ENCODE measurements around the gene HDGFL1.

The HDGFL1 gene

DNA sequence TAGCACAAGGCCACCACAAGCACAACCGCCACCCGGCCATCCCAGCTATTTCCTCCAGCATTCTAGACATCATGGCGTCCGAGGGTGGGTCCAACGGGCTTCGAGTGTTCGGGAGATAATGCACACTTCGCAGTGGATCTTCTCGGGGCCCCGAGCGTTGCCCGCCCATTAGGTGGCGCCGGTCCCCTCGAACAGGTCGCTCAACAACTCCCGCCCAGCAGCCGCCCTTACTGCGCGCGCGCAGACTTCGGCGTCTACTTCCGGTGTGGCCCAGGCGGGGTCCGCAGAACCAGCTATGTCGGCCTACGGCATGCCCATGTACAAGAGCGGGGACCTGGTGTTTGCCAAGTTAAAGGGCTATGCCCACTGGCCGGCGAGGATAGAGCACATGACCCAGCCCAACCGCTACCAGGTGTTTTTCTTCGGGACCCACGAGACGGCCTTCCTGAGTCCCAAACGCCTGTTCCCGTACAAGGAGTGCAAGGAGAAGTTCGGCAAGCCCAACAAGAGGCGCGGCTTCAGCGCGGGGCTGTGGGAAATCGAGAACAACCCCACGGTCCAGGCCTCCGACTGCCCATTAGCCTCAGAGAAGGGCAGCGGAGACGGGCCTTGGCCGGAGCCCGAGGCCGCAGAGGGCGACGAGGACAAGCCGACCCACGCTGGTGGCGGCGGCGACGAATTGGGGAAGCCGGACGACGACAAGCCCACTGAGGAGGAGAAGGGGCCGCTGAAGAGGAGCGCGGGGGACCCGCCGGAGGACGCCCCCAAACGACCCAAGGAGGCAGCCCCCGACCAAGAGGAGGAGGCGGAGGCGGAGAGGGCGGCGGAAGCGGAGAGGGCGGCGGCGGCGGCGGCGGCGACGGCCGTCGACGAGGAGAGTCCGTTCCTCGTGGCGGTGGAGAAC is at the start of gene HDGFL1:
Gene HDGFL1 (plus strand): TSS at position 286 of the 904 bp plus-strand sequence. CDS start 10 bp downstream, at position 296.
- DNase-seq, result no peak

DNA sequence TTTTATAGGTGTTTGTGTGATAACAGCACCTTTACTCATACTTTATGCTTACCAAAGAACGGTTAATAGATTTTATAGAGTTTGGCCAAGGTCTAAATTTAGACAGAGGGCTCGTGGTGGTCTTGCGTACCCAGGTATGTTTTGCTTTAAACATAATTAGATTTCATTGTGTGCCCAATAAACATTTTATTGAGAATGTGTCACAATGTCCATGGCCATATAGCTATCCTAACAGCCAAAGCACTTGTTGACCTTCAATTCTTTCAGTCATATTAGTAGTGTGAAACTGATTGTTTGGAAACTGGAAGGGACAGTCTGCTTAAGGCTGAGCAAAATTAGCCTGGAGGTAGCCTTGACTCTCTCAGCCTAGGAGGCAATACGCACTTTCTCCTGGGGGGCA is 48.3 kb upstream of the HDGFL1 start:
- no peak for DNase-seq

DNA sequence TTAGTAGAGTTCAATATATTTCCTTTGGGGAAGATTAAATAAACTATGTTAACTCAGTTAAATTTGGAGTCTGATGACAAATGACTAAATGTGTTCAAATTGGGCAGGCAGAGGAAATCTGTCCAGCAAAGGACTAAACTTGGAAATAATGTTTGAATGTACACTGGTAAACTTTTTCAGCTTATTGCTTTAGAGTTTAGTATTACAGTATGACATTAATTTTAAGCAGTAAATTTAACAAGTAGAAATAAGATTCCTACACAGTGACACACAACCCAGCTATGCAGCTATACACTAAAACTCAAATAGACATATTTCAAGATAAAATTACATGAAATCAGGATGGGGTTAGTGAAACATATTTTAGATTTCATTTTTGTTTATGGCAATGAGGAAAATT is 42.6 kb upstream of the HDGFL1 start:
- DNase-seq, result no peak

DNA sequence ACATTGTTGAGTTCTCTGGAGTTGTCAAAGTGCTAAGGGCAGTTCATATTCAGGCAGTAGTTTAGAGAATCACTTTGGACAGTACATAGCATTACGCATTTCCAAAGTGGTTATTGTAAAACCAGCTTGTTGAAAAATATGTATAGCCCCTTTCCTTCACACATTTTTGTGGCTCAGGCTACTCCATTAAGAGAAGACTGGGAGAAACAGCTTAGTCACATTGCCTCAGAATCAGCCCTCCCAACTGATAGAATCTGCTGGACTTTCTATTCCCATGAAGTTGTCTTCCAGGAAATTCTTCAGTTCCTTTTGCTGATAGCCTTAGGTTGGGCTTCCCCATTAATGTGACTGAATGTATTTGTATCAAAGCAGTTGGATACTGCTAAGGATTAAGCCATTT is 39.5 kb upstream of the HDGFL1 start:
- no peak for DNase-seq

DNA sequence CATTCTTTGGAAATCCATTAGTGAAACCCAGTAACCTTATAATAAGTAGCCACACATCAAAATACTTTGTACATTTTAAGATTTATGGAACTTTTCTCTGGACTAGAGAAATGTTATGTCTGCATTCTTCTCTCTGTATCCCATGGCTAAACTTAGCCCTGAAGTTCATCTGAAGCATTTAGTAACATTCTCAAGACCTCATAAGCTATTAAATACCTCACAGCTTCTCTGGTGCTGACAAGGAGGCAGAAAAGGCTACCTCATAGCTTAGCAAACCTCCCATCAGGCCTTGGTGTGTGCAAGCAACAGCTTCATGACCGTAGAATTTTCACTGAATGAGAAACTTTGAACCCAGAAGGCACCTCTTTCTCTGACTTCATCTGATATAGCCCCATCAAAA is 38.9 kb upstream of the HDGFL1 start:
- DNase-seq, result no peak

DNA sequence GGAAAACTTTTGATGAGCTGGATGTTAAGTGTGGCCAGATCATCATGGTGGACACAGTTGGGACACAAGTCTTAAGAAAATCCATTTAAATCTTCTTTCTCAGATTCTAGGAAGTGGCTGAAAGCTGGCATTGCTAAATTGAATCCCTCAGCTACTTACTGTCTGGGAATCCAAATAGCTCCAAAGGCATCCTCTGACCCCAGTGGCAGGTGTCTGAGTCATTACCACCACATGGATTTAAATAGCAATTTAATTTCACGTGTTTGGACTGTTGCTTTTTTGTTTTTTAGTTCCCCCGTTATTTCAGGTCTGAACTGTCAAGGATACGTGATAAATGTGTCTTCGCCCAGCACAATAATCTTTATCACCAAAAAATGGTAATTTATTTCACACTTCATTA is 33.2 kb upstream of the HDGFL1 start:
- no peak for DNase-seq

DNA sequence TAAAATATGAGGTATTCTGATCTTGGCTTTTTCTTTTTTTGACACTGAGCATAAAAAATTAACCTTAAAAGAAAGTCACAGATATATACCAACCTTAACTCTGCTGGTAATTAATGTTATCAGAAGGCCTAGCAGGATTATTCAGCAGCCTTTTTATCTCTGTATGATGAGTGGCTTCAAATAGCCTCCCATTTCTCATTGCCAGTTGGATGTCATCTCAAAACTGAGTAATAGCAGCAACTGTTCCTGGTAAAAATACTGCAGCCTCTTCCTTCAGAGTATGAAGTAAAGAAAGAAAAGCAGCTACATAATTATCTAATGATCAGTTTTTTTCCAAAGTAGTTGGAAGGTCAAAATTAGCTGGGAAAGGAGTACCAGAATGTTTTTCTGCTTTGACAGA is 24.9 kb upstream of the HDGFL1 start:
- no peak for DNase-seq

DNA sequence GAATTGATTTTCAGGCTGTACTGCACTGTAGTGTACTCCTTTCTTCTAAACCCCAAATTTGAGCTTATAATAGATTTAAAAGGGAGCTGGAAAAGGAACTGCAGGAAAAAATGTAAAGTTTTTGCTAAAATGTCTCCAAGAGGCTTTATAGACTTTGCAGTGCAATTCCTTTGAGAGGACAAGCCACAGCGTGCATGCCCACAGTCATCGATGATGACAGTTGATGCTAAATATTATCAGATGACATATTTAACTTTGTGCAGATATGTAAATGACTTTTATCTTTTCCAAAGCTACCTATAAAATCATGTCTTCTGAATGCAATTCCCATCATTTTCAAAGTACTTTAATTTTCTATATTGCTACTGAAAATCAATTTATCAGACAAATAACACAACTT is 24.3 kb upstream of the HDGFL1 start:
- DNase-seq, result no peak

DNA sequence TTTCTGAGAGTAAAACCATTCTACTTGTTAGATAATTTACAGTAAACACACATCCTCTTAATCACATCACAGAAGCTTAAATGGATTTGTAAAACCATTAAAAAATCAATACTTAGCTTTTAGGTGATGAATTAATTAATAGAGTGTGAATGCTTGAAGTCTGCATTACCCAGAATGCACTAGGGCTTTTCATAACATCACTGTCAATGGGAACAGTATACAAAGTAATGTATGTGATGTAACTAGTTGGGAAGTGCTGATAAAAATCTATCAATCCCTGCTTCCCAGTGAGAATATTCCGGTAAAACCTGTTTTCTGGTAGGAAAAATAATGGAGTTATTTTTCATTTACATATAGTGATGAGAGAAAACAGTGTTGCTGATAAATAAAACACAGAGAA is 23.1 kb upstream of the HDGFL1 start:
- DNase-seq, result no peak

DNA sequence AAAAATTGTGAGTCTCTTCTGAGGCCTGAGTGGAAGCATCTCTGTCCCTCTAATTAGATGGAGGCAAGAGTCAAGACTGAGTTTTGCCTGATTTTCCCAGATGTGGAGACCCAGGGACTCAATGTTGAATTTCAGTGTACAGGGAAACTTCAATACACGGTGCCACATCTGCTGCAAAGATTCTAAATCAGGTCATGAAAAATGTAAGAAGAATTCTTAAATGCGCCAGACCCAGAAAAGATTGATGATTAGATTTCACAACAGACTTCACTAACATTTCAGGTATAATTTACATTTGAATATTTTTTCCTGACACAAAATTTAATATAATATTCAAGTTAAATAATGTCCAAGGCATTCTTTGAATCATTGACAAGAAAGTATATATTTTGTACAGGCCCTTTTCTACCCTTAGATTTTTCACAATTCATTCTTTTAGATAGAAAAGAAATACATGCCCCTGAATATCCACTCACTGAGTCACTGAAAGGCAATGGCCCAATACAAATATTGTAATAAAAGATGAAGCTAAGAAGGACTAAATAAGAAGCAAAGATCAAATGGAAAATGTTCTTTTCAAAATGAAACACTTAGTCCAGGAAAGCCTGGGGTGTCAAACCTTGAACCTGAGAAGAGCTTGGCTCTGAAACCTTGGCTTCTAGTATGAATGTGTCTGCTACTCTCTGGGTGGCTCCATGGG is 18.2 kb upstream of the HDGFL1 start:
- DNase-seq, result no peak

DNA sequence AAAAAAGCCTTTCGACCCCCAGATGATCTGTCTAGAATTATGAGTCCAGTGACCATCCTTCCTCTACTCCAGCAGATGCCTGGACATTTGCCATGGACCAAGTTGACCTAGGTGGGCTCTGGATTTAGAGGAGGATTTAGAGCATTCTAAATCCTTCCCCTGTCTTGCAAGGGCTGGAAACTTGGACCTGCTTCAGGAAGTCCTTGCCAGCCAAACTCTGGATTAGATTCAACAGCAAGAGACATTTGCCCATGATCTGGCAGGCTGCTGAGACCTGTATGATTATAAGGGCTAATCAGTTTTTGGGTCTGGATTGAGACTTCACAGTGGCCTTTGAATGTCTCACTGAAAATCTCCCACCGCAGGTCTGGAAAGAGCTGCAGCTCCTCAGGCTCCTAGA is 13.1 kb upstream of the HDGFL1 start:
- no peak for DNase-seq

DNA sequence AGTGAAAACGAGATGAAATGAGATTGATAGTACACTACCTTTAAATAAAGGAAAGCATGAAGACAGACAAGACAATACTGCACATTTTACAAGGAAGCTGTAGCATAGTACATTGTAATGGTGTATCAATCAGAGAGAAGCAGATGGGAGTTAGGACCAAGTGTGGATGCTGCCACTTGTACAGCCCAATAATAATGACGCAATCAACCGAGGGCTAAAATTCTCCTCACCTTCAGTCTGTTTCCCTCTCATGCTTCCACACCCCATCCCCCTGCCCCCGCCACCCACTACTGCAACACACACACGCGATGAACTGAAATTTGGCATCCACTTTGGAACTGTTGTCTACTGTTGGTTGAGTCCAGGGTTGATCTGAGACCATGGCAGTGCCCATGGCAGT is 12.4 kb upstream of the HDGFL1 start:
- DNase-seq, result no peak

DNA sequence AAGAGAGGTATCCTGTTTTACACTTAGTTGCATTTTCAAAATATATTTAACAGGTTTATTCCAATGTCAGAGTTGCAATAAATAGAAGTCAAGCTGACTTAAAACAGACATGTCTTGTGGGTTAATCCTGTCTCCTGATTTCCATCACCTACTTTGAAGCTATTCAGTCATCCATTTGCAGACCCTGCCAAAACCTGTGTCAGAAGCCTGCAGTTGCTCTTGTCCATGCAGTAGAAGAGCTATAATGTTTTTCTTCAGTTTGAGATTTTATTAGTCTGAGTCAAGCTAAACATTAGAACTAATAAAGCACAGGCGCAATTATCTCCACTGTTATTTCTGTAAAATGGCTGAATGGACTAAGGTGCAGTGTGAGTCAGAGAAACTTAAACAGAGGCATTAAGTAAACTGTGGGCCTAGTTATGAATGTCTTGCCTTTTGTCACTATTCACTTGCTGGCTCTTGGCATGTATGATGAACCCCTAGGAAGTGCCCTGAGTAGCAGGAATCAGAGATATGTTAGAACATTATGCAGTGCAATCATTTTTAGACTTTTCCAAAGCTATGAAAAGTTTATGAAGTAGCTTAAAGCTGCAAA is 11.0 kb upstream of the HDGFL1 start:
- DNase-seq, result no peak

DNA sequence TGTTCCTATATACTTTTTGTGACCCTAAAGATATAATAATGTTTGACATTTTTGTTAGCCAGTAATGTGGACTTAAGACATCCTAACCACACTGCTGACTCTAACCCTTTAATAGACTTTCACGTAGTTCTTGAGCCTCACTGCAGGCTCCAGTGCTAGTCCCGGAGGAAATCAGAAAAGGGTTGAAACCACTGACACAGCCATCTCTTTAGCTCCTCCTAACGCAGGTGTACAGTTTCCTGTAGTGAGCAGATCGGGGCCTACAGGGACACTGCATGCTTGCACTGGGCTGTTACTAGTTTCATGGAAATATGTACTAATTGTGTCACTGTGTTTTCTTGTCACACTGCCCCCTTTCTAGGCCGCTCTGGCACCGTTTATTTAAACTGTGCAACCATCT is 512 bp upstream of the HDGFL1 start:
- no peak for DNase-seq

DNA sequence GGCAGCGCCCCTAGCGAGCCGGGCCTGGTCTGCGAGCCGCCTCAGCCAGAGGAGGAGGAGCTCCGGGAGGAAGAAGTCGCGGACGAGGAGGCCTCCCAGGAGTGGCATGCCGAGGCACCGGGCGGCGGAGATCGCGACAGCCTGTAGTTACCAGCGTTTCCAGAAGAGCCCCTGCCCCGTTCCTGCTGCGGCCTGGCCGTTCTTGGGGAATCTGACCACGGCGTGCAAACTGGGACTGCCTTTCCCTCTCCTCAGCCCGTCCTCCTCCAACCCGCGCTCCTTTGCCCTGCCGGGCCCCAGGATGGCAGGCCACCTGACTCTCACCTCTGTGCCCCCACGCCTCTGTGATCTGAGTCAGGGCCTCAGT is 802 bp downstream of the HDGFL1 start:
- DNase-seq, result no peak

DNA sequence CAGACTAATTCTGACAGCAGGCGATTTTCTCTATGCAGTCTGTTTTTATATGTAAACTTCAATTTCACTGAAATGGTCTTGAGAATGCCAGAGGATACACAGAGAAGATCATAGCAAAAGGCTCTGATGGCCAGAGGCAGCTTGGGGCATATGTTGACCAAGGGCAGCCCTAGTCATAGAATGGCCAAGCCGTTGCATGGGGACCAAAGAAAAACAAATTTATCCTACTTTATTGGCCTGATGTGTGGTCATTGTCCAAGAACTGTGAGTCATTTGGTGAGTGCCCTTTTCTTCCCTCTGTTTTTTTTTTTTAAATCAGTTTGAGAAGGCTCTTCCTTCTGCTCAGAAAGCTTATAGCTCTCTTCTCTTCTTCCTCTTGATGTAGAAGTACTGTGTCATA is 5.8 kb downstream of the HDGFL1 start:
- DNase-seq, result no peak

DNA sequence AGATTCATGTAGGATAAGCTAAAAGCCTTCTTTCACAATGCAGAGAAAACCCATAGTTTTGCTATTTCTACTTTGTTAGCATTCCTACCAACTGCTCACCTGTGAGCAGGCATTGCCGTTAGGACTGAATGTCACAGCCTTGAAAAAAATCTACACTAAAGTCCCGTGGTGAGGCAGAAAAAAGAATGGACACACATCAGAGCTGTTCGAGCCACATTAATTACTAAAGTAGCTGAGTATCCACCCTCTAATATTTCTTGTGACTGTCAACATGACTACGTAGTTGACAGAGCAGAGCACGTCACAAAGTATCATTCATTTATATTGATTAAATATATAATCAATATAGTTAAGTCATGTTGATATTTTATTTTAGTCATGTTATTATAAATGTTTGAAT is 10.1 kb downstream of the HDGFL1 start:
- DNase-seq, result no peak

DNA sequence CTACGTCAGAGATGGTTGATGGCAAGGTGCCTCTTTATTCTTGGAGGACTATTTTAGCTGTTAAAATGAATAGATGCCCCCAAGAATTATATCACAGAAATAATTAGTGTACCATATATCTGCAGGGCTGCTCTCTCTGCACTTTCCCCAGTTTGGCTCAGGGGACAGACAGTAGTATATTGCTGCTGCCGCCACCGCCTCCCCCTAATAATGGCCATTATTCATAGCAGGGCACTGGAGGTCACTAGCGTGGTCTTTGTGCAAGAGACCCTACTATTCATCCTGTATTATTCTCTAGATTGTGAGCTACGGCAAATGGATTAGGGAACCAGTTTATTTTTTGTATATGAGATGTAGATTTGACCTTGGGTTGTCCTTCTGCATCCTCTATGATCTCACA is 11.0 kb downstream of the HDGFL1 start:
- no peak for DNase-seq

DNA sequence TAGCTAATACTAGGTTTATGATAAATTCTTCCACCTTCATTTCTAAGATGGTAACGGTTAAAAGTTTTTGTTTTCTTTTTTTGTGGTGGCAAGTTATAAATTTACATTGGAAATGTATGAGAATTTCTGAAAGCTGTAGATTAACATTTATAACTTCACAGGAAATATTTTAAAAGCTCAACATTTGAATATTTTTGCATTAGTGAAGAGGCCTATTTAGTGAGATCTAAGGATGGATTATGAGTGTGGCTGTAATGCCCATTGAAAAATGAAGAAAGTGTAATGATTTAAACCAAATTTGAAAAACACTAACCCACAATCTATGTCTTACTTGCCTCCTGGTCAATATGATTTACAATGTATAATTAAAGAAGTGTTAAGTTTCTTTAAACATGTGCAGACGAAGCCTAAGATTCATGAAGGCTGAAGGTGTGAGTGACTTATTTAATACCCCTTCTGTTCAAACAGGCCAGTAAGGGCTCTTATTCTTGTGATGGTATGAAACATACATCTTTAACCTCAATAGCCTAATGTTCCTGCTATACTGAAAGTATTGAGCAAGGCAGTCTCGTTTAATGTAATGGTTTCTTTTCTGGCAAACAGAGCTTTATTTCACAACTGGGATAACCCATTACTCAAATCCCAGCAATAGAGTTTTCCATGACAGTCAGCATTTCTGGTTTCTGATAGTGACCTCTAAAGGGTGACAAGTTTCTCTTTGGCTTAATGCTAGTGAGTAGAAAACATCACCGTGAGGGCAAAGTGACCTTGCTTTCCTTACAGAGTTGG is 13.2 kb downstream of the HDGFL1 start:
- DNase-seq, result no peak

DNA sequence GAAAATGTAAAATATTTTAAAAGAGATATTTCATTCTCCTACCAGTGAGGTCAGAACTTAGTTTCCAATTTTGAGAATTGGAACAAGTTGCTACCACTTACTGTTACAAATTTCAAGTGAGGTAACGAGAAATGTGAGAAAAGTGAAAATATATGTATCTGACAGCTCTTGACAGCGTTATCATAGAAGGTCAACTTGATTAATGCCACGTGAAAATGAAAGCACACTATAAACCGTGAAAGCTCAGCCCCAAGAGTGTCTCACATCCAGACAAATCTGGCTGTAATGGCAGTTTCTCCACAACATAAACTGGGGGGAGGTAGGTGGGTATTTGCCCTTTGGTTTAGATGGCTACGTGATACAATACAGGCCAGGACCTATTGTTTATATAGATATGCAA is 13.9 kb downstream of the HDGFL1 start:
- no peak for DNase-seq

DNA sequence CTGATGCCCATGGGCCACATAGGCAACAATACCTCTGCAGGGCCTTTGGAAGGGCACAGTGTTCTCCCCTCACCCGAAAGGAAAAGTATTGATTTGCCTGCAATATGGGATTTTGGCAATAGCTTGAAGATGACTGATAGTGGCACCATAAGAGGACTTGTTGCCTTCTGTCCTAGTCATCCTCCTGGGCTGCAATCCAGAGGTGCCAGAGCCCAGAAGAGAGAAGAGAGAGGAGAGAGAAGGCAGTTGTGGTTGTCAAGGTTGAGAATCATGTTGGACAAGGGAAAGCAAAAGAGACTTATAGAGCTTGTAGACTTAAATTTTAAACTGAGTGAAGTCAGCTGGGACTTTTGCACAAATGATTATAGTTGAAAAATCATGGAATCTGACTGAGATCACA is 14.6 kb downstream of the HDGFL1 start:
- DNase-seq, result no peak

DNA sequence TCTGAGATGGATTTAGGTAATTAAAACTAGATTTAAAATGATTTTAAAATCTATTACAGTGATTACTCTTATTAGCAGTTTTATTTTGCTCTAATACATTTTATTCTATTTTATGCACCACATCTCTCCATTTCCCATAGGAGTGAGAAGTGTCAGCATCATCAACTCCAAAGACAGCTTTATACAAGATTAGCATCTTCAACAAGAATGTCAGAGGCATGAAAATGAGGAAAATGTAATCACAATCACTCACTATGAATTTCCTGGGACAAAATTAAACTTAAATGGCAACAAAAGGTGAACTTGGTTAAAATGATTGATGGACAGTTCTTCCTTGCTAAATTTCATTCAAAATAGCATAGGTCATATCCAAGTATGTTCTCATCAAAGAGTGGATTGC is 19.8 kb downstream of the HDGFL1 start:
- no peak for DNase-seq

DNA sequence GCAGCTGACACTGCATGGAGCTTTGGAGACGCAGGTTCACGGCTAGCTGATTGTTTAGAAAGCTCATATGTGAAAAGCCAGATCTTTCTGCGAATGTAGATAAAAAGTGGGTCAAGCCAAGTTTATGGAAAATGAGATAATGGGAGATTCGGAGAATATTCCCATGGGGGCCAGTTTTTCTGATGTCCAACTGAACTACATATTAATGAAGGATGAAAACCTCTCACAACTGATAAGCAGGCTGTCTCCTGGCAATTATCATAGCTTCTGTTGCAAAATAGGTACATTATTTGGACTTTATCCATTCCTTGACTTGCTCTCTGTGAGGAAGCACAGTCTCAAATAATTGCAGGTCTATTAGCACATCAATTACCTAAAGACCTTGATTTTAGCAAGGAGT is 21.1 kb downstream of the HDGFL1 start:
- no peak for DNase-seq

All from NCI-H1694 (cell line).